ENCODE results near the gene CCNJ. TPM values are rescaled to one million over a fixed set of nuclear protein-coding genes. Genes with fewer than 3 reads are reported as not detected.

CCNJ gene
- total and polyA plus RNA-seq, 2 experiments from 2014 or later, result 14.7 to 19.2 TPM

- peaks cover 16% of the 10 kb centered on the region for H3K4me1 ChIP-seq (ENCODE audit: low read depth)
- H3K27me3 ChIP-seq, result no peaks in the 10 kb centered on the region
- H3K27ac ChIP-seq, result peak overlapping the region; percentile 63
- DNase-seq (ENCODE audit: low read depth in 1 of 2, low spot score in 1 of 2), result no peak
- TF ChIP-seq CTCF (IDR thresholded peaks at IDR 0.05; ENCODE audit: low read depth, low read length), result no peak
- no peaks in the 10 kb centered on the region for H3K36me3 ChIP-seq
- H3K4me3 ChIP-seq, result no peak overlapping the region
- H3K9me3 ChIP-seq (ENCODE audit: low read depth), result no peaks in the 10 kb centered on the region
These were observed 29.3 kb downstream of the CCNJ start for GRCh38 chr10:96072674-96073073.

- Histone ChIP-seq H3K4me3 (no peak overlapping the region), H3K4me1 (ENCODE audit: low read depth) (peaks cover 16% of the 10 kb centered on the region), H3K36me3 (no peaks in the 10 kb centered on the region), H3K9me3 (ENCODE audit: low read depth) (no peaks in the 10 kb centered on the region), H3K27ac (no peak overlapping the region), H3K27me3 (no peaks in the 10 kb centered on the region)
- peak in 1 of 2 donors; percentile 60 for DNase-seq (ENCODE audit: low read depth in 1 of 2, low spot score in 1 of 2)
- no peak for TF ChIP-seq CTCF (IDR thresholded peaks at IDR 0.05; ENCODE audit: low read depth, low read length)
These were observed 30.3 kb downstream of the CCNJ start for GRCh38 chr10:96073722-96074121.

- no peak for TF ChIP-seq CTCF (IDR thresholded peaks at IDR 0.05; ENCODE audit: low read depth, low read length)
- Histone ChIP-seq H3K4me3 (no peak overlapping the region), H3K27me3 (no peaks in the 10 kb centered on the region), H3K36me3 (no peaks in the 10 kb centered on the region), H3K4me1 (ENCODE audit: low read depth) (peaks cover 16% of the 10 kb centered on the region), H3K27ac (no peak overlapping the region), H3K9me3 (ENCODE audit: low read depth) (no peaks in the 10 kb centered on the region)
- no peak for DNase-seq (ENCODE audit: low read depth in 1 of 2, low spot score in 1 of 2)
These were observed 31.4 kb downstream of the CCNJ start for GRCh38 chr10:96074776-96075175.

- Histone ChIP-seq H3K4me1 (ENCODE audit: low read depth) (peaks cover 16% of the 10 kb centered on the region), H3K36me3 (no peaks in the 10 kb centered on the region), H3K9me3 (ENCODE audit: low read depth) (no peaks in the 10 kb centered on the region), H3K27ac (no peak overlapping the region), H3K4me3 (no peak overlapping the region), H3K27me3 (no peaks in the 10 kb centered on the region)
- no peak for TF ChIP-seq CTCF (IDR thresholded peaks at IDR 0.05; ENCODE audit: low read depth, low read length)
- DNase-seq (ENCODE audit: low read depth in 1 of 2, low spot score in 1 of 2), result no peak
These were observed 32.6 kb downstream of the CCNJ start for GRCh38 chr10:96075977-96076376.

- H3K9me3 ChIP-seq (ENCODE audit: low read depth), result no peaks in the 10 kb centered on the region
- H3K4me1 ChIP-seq (ENCODE audit: low read depth), result peaks cover 8% of the 10 kb centered on the region
- TF ChIP-seq CTCF (IDR thresholded peaks at IDR 0.05; ENCODE audit: low read depth, low read length), result no peak
- H3K36me3 ChIP-seq, result no peaks in the 10 kb centered on the region
- H3K4me3 ChIP-seq, result no peak overlapping the region
- no peaks in the 10 kb centered on the region for H3K27me3 ChIP-seq
- no peak for DNase-seq (ENCODE audit: low read depth in 1 of 2, low spot score in 1 of 2)
- no peak overlapping the region for H3K27ac ChIP-seq
These were observed 33.8 kb downstream of the CCNJ start for GRCh38 chr10:96077156-96077555.

GRCh38 chr10:96082153-96082552 lies 38.8 kb downstream of the CCNJ start:
- Histone ChIP-seq H3K27ac (no peak overlapping the region), H3K27me3 (no peaks in the 10 kb centered on the region), H3K4me3 (no peak overlapping the region), H3K9me3 (ENCODE audit: low read depth) (no peaks in the 10 kb centered on the region), H3K4me1 (ENCODE audit: low read depth) (peaks cover 14% of the 10 kb centered on the region), H3K36me3 (no peaks in the 10 kb centered on the region)
- DNase-seq (ENCODE audit: low read depth in 1 of 2, low spot score in 1 of 2), result no peak
- no peak for TF ChIP-seq CTCF (IDR thresholded peaks at IDR 0.05; ENCODE audit: low read depth, low read length)

Data from cardiac muscle cell (in vitro differentiated cells and primary cell).